GM20431 (cell line): Measurements from ENCODE around the gene AP1B1.

Source experiments
- in situ Hi-C: fragments of 300-500 bp; cut with MseI, MboI; formaldehyde crosslinking; loops from one replicate; pipeline ENCODE4 v1.15.0; 2020; ENCODE audit warnings: low sequenced_read_pairs; ENCODE audit not compliant: unreplicated experiment

Gene AP1B1

GRCh38 chr22:29316141-29316828 is 72.1 kb downstream of the AP1B1 start:
- in situ Hi-C loops, result no loop called here

GRCh38 chr22:29315286-29316140 is 72.9 kb downstream of the AP1B1 start, which contains the start of gene RASL10A:
Gene RASL10A (minus strand): TSS chr22:29315697. CDS start chr22:29315246, 451 bp downstream.
- in situ Hi-C loops, result no loop called here

GRCh38 chr22:29314537-29315285 is 73.7 kb downstream of the AP1B1 start:
- in situ Hi-C loops, result no loop called here

- in situ Hi-C loops, result no loop called here
Observed at GRCh38 chr22:29313576-29314466, 74.5 kb downstream of the AP1B1 start.

- in situ Hi-C loops, result no loop called here
Observed at GRCh38 chr22:29313126-29313575, 75.2 kb downstream of the AP1B1 start.

GRCh38 chr22:29312218-29313125 is 75.9 kb downstream of the AP1B1 start:
- in situ Hi-C loops, result no loop called here

- in situ Hi-C loops, result no loop called here
Observed at GRCh38 chr22:29311464-29312217, 76.7 kb downstream of the AP1B1 start.

- in situ Hi-C loops, result no loop called here
Observed at GRCh38 chr22:29310863-29311339, 77.5 kb downstream of the AP1B1 start.

GRCh38 chr22:29310065-29310862 is 78.1 kb downstream of the AP1B1 start:
- in situ Hi-C loops, result no loop called here

GRCh38 chr22:29309332-29310064 is 78.9 kb downstream of the AP1B1 start:
- in situ Hi-C loops, result no loop called here

- in situ Hi-C loops, result no loop called here
Observed at GRCh38 chr22:29308791-29309262, 79.5 kb downstream of the AP1B1 start.

- in situ Hi-C loops, result no loop called here
Observed at GRCh38 chr22:29308148-29308790, 80.1 kb downstream of the AP1B1 start.

GRCh38 chr22:29307596-29308147 is 80.7 kb downstream of the AP1B1 start:
- in situ Hi-C loops, result no loop called here

GRCh38 chr22:29306835-29307595 is 81.4 kb downstream of the AP1B1 start:
- in situ Hi-C loops, result no loop called here
